A549 (cell line): ENCODE measurements around the gene PI4KA.

ENCODE experiments used
- CEBPB ChIP-seq, 2 experiments: fragments of >200 bp in 1 of 2; sonication (Bioruptor Twin) in 1 of 2; formaldehyde crosslinking in 1 of 2; IDR thresholded peaks; 2 replicates each; pipeline ENCODE4 v1.6.1; 2012 to 2016
- CHD2 ChIP-seq: fragments of 150-350 bp; IDR thresholded peaks from 2 replicates; pipeline ENCODE4 v1.6.1; 2014; ENCODE audit warnings: low read length; ENCODE audit not compliant: partially characterized antibody
- EP300 ChIP-seq, 2 experiments: fragments of >200 bp; sonication (Bioruptor Twin); formaldehyde crosslinking; IDR thresholded peaks; 2 replicates in 1 of 2; 3 replicates in 1 of 2; pipeline ENCODE4 v1.6.1; 2016 to 2017
- KDM1A ChIP-seq: fragments of 200-600 bp; sonication (generic); IDR thresholded peaks from 2 replicates; pipeline ENCODE4 v1.6.1; 2016; ENCODE audit warnings: low read depth, mild to moderate bottlenecking
- POLR2A ChIP-seq: IDR thresholded peaks from 2 replicates; pipeline ENCODE4 v1.6.1; 2012; ENCODE audit warnings: mild to moderate bottlenecking, low read length
- POLR2AphosphoS2 ChIP-seq: conservative IDR thresholded peaks from 2 replicates; pipeline ENCODE4 v1.6.1; 2012; ENCODE audit warnings: low read length, improper control_type of control experiment, inconsistent platforms
- TF ChIP-seq, protein P1 (sequence below): fragments of >200 bp; sonication (Bioruptor Twin); formaldehyde crosslinking; IDR thresholded peaks from 3 replicates; pipeline ENCODE4 v1.5.1; 2016
- TF ChIP-seq, protein P2 (sequence below): fragments of 250-450 bp; sonication (Bioruptor Pico); IDR thresholded peaks from 2 replicates; pipeline ENCODE4 v1.5.0; 2021; ENCODE audit warnings: mild to moderate bottlenecking, moderate library complexity, borderline replicate concordance

DNA sequence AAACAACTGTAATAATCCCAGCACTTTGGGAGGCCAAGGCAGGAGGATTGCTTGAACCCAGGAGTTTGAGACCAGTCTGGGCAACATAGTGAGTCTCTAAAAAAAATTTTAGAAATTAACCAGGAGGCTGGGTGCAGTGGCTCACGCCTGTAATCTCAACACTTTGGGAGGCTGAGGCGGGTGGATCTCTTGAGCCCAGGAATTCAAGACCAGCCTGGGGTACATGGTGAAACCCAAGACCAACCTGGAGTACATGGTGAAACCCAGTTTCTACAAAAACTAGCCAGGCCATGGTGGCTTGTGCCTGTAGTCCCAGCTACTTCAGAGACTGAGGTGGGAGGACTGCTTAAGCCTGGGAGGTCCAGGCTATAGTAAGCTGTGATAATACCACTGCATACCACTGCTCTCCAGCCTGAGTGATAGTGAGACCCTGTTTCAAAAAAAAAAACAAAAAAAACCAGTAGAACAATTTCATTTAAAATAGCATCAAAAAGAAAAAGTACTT lies 11.2 kb downstream of the PI4KA start:
- no peak for TF ChIP-seq POLR2AphosphoS2
- no peak for TF ChIP-seq EP300 (IDR thresholded peaks at IDR 0.05)
- TF ChIP-seq CHD2 = no peak
- TF ChIP-seq, protein P1, sequence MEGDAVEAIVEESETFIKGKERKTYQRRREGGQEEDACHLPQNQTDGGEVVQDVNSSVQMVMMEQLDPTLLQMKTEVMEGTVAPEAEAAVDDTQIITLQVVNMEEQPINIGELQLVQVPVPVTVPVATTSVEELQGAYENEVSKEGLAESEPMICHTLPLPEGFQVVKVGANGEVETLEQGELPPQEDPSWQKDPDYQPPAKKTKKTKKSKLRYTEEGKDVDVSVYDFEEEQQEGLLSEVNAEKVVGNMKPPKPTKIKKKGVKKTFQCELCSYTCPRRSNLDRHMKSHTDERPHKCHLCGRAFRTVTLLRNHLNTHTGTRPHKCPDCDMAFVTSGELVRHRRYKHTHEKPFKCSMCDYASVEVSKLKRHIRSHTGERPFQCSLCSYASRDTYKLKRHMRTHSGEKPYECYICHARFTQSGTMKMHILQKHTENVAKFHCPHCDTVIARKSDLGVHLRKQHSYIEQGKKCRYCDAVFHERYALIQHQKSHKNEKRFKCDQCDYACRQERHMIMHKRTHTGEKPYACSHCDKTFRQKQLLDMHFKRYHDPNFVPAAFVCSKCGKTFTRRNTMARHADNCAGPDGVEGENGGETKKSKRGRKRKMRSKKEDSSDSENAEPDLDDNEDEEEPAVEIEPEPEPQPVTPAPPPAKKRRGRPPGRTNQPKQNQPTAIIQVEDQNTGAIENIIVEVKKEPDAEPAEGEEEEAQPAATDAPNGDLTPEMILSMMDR = no peak
- TF ChIP-seq, protein P2, sequence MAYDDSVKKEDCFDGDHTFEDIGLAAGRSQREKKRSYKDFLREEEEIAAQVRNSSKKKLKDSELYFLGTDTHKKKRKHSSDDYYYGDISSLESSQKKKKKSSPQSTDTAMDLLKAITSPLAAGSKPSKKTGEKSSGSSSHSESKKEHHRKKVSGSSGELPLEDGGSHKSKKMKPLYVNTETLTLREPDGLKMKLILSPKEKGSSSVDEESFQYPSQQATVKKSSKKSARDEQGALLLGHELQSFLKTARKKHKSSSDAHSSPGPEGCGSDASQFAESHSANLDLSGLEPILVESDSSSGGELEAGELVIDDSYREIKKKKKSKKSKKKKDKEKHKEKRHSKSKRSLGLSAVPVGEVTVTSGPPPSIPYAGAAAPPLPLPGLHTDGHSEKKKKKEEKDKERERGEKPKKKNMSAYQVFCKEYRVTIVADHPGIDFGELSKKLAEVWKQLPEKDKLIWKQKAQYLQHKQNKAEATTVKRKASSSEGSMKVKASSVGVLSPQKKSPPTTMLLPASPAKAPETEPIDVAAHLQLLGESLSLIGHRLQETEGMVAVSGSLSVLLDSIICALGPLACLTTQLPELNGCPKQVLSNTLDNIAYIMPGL = no peak
- no peak for TF ChIP-seq KDM1A
- no peak for TF ChIP-seq POLR2A
- no peak for TF ChIP-seq CEBPB (IDR thresholded peaks at IDR 0.05)
